Adrenal gland (tissue), 12 donors: Measurements from ENCODE around the gene GCH1. TPM values are rescaled to one million over a fixed set of nuclear protein-coding genes. Genes with fewer than 3 reads are reported as not detected.
A peak's percentile ranks its signal among the peaks of the same experiment; 100 is the strongest.

Experiments
- DNase-seq, 7 donors: peaks; one replicate each; pipeline ENCODE4 v3.0.0-alpha.2; 2019 to 2020
- H3K27ac ChIP-seq, 5 donors: fragments of 200-600 bp; sonication (generic) in 4 of 5; 1 replicate in 3 of 5; 2 replicates in 2 of 5; pipeline versions ENCODE4 v1.5.1 to v1.8.0; 2016 to 2020; ENCODE audit warnings: mild to moderate bottlenecking in 1 of 5
- H3K27me3 ChIP-seq: fragments of 200-600 bp; 2 replicates; pipeline ENCODE4 v1.8.0; 2021
- H3K36me3 ChIP-seq, 2 donors: fragments of 200-600 bp; replicated peaks in 1 of 2; 1 replicate in 1 of 2; 2 replicates in 1 of 2; pipeline versions ENCODE4 v1.5.1 to v1.8.0; 2018 to 2022
- H3K4me1 ChIP-seq, 2 donors: fragments of 200-600 bp; replicated peaks in 1 of 2; 1 replicate in 1 of 2; 2 replicates in 1 of 2; pipeline versions ENCODE4 v1.5.1 to v1.8.0; 2018 to 2021
- H3K4me3 ChIP-seq, 4 donors: fragments of 200-600 bp; sonication (generic) in 3 of 4; one replicate each; pipeline ENCODE4 v1.5.1; 2016 to 2018
- H3K9me3 ChIP-seq, 3 donors: fragments of 200-600 bp; sonication (generic) in 1 of 3; replicated peaks in 1 of 3; 1 replicate in 2 of 3; 2 replicates in 1 of 3; pipeline versions ENCODE4 v1.5.1 to v1.8.0; 2016 to 2021
- CTCF ChIP-seq, 6 experiments: fragments of 450-650 bp in 4 of 6; fragments of 200-600 bp in 2 of 6; sonication (generic) in 1 of 6; IDR thresholded peaks; 1 replicate in 5 of 6; 2 replicates in 1 of 6; pipeline versions ENCODE4 v1.5.1 to v1.8.0; 2016 to 2021; ENCODE audit warnings: antibody characterized with exemption in 6 of 6, mild to moderate bottlenecking in 2 of 6, moderate library complexity in 1 of 6
- POLR2A ChIP-seq, 2 donors: fragments of 450-650 bp; IDR thresholded peaks; one replicate each; pipeline ENCODE4 v1.6.1; 2017; ENCODE audit warnings: antibody characterized with exemption in 2 of 2, mild to moderate bottlenecking in 2 of 2, moderate library complexity in 1 of 2
- WGBS, 4 donors: extraction: QIAGEN DNeasy Blood & Tissue Kit in 2 of 4; methylation state at CpG; one replicate each; pipeline versions ENCODE4 v1.1.5 to v1.1.7; 2013 to 2017; 5-methylcytosine and 5-hydroxymethylcytosine counted together
- intact Hi-C, 2 donors: fragments of 100-400 bp; cut with DNase I; formaldehyde crosslinking; loops; one replicate each; pipeline versions ENCODE4 v1.14.1 to v1.15.0; 2022 to 2023
- polyA plus RNA-seq, 3 donors: library from polyadenylated mRNA; stranded (reverse); fragments of 200-250 nt in 2 of 3; fragments of 350-450 nt in 1 of 3; fragmentation: Illumina TruSeq in 1 of 3; extraction: RNeasy Lipid Tissue Mini Kit (QIAGEN cat#74804) in 1 of 3; gene quantifications; one replicate each; pipeline ENCODE4 v1.2.3, GENCODE V29; 2013 to 2014
- total RNA-seq, 9 donors: library from RNA; depleted of rRNA in 4 of 9; stranded (reverse); fragments of >200 nt in 4 of 9; fragments of 120-200 nt in 1 of 9; fragmentation: NEBNext Ultra II Directional in 1 of 9; extraction: Animal tissue kit (Norgen Biotek cat#: 25700) in 1 of 9; gene quantifications; one replicate each; pipeline versions ENCODE4 v1.1.0 to v1.2.4, GENCODE V29; 2013 to 2023
- donor health status: healthy with polysubstance abuse.
- donor health status: Bipolar disorder and iron deficiency.
- donor health status: DM: yes; HTN: yes; CAD: no.
- donor health status: DM: no; HTN: no; CAD: no.
- donor health status: DM: no; HTN: no; CAD: no.
- donor health status: DM: yes; HTN: yes; CAD: no.

Gene GCH1
- total and polyA plus RNA-seq, 12 donors = 2.8 to 29.8 (median 10.3) TPM

GRCh38 chr14:54816450-54816849, 86.2 kb downstream of the GCH1 start:
- TF ChIP-seq CTCF (IDR thresholded peaks at IDR 0.05) = no peak
- TF ChIP-seq POLR2A (IDR thresholded peaks at IDR 0.05) = no peak
- DNase-seq = no peak
- 83 to 91% (median 88%) methylated on average over 1 of the region's 1 CpG for WGBS, 4 donors
- no peaks in the 10 kb centered on the region for H3K27me3 ChIP-seq
- intact Hi-C loops = no loop called here
- H3K36me3 ChIP-seq = no peaks in the 10 kb centered on the region
- H3K4me3 ChIP-seq = no peak overlapping the region
- H3K27ac ChIP-seq = no peak overlapping the region
- H3K4me1 ChIP-seq = no peaks in the 10 kb centered on the region
- H3K9me3 ChIP-seq = no peaks in the 10 kb centered on the region

- DNase-seq = no peak
- H3K9me3 ChIP-seq = no peaks in the 10 kb centered on the region
- H3K4me3 ChIP-seq = no peak overlapping the region
- no peaks in the 10 kb centered on the region for H3K4me1 ChIP-seq
- H3K36me3 ChIP-seq = no peaks in the 10 kb centered on the region
- H3K27ac ChIP-seq = peak overlapping the region in 1 of 5 donors; percentile 47
- intact Hi-C loops = no loop called here
- TF ChIP-seq POLR2A (IDR thresholded peaks at IDR 0.05) = no peak
- no peak for TF ChIP-seq CTCF (IDR thresholded peaks at IDR 0.05)
- 87 to 91% (median 89%) methylated on average over 5 to 6 of the region's 6 CpGs for WGBS, 4 donors
- no peaks in the 10 kb centered on the region for H3K27me3 ChIP-seq
These were observed 87.1 kb downstream of the GCH1 start for GRCh38 chr14:54815515-54815914.

- DNase-seq = peak in 1 of 7 donors; percentile 81
- Histone ChIP-seq H3K27ac (peak overlapping the region in 1 of 5 donors; percentile 47), H3K9me3 (no peaks in the 10 kb centered on the region), H3K4me1 (no peaks in the 10 kb centered on the region), H3K36me3 (no peaks in the 10 kb centered on the region), H3K4me3 (no peak overlapping the region), H3K27me3 (no peaks in the 10 kb centered on the region)
- 61 to 72% (median 69%) methylated on average over 12 of the region's 12 CpGs for WGBS, 4 donors
- TF ChIP-seq POLR2A (IDR thresholded peaks at IDR 0.05) = no peak
- TF ChIP-seq CTCF (IDR thresholded peaks at IDR 0.05) = no peak
- intact Hi-C loops = no loop called here
These were observed 87.6 kb downstream of the GCH1 start for GRCh38 chr14:54815016-54815415.

- 55 to 80% (median 74%) methylated on average over 4 to 5 of the region's 5 CpGs for WGBS, 4 donors
- Histone ChIP-seq H3K36me3 (no peaks in the 10 kb centered on the region), H3K4me1 (no peaks in the 10 kb centered on the region), H3K27me3 (no peaks in the 10 kb centered on the region), H3K4me3 (no peak overlapping the region), H3K9me3 (no peaks in the 10 kb centered on the region), H3K27ac (no peak overlapping the region)
- TF ChIP-seq CTCF (IDR thresholded peaks at IDR 0.05) = no peak
- TF ChIP-seq POLR2A (IDR thresholded peaks at IDR 0.05) = no peak
- intact Hi-C loops = no loop called here
- peak in 1 of 7 donors; percentile 51 for DNase-seq
These were observed 88.5 kb downstream of the GCH1 start for GRCh38 chr14:54814076-54814475.
